NCI-H146 treated with DMSO at 0.1 percent for 48 hours (cell line): ENCODE measurements around the gene HAUS1.

Experiments used
- DNase-seq: peaks from one replicate; lab custom pipeline; 2025; ENCODE audit not compliant: unreplicated experiment; lab: John Stamatoyannopoulos, UW

HAUS1 gene

GRCh38 chr18:46104128-46104911 lies at the start of gene HAUS1:
HAUS1 (plus strand) TSS chr18:46104385; CDS start chr18:46104412, 27 bp downstream.
- DNase-seq: peak; percentile 96

GRCh38 chr18:46054956-46055837 lies 49.0 kb upstream of the HAUS1 start:
- no peak for DNase-seq

- no peak for DNase-seq
Observed at GRCh38 chr18:46055838-46056230, 48.4 kb upstream of the HAUS1 start.

GRCh38 chr18:46060359-46060841 lies 43.8 kb upstream of the HAUS1 start:
- no peak for DNase-seq

- DNase-seq: no peak
Observed at GRCh38 chr18:46061387-46061786, 42.8 kb upstream of the HAUS1 start.

GRCh38 chr18:46061796-46062195 lies 42.4 kb upstream of the HAUS1 start:
- no peak for DNase-seq

- DNase-seq: no peak
Observed at GRCh38 chr18:46062781-46063180, 41.4 kb upstream of the HAUS1 start.

GRCh38 chr18:46067438-46068007 lies 36.7 kb upstream of the HAUS1 start:
- peak; percentile 12 for DNase-seq

- no peak for DNase-seq
Observed at GRCh38 chr18:46068763-46069162, 35.4 kb upstream of the HAUS1 start.

GRCh38 chr18:46069524-46069923 lies 34.7 kb upstream of the HAUS1 start:
- no peak for DNase-seq

- no peak for DNase-seq
Observed at GRCh38 chr18:46070232-46070631, 34.0 kb upstream of the HAUS1 start.

- no peak for DNase-seq
Observed at GRCh38 chr18:46070815-46071652, 33.2 kb upstream of the HAUS1 start.

GRCh38 chr18:46071653-46072375 lies 32.4 kb upstream of the HAUS1 start, which contains the start of gene PSTPIP2:
PSTPIP2 (minus strand) TSS chr18:46072260; CDS start chr18:46072188, 72 bp downstream.
- peak; percentile 30 for DNase-seq

GRCh38 chr18:46072376-46072867 lies 31.8 kb upstream of the HAUS1 start:
- no peak for DNase-seq

- no peak for DNase-seq
Observed at GRCh38 chr18:46072959-46073358, 31.2 kb upstream of the HAUS1 start.

GRCh38 chr18:46073474-46074331 lies 30.5 kb upstream of the HAUS1 start:
- DNase-seq: peak; percentile 64

- DNase-seq: no peak
Observed at GRCh38 chr18:46079336-46079735, 24.8 kb upstream of the HAUS1 start.

GRCh38 chr18:46080156-46080555 lies 24.0 kb upstream of the HAUS1 start:
- DNase-seq: no peak

GRCh38 chr18:46084431-46084830 lies 19.8 kb upstream of the HAUS1 start:
- DNase-seq: no peak
